Measurements from ENCODE around the gene UBE2V1.
"Not testable (repeated sequence)": the region's sequence is repeated elsewhere in the genome, so short reads cannot be mapped to it uniquely, and the experiment has no call there.

UBE2V1 gene

DNA sequence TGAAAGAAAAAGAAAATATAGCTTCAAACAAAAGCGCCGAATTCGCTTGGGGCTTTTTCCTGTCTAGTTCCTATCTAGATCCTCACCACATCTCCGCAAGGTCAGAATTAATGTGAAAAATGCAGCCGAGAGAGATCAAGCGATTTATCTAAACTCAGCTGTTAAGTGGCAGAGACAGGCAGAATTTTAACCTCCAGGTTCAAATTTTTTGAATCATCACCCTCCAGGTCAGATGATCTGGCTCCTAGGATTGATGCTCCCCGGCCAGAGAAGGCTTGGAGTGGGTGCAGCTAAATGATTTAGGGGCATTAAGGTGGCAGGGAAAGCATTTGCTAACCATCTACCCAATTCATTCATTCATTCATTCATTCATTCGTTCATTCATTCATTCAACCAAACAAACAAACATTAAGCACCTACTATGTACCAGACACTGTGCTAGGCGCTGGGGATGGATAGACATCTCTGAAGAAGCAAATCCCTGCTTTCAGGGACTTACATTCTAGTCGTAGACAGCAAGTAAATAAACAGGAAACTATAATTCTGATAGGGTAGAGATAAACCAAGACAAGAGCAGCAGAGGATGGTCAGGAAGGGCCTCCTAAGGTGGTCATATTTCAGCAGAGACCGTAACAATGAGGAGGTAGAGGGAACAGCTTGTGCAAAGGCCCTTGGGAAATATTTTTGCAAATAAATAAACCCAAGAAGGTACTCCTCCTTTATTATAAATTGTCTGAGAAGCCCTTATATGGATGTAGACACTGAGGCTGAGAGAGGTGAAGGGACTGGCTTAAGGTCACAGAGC lies 672 bp upstream of the UBE2V1 start:
- no peak for DNase-seq

DNA sequence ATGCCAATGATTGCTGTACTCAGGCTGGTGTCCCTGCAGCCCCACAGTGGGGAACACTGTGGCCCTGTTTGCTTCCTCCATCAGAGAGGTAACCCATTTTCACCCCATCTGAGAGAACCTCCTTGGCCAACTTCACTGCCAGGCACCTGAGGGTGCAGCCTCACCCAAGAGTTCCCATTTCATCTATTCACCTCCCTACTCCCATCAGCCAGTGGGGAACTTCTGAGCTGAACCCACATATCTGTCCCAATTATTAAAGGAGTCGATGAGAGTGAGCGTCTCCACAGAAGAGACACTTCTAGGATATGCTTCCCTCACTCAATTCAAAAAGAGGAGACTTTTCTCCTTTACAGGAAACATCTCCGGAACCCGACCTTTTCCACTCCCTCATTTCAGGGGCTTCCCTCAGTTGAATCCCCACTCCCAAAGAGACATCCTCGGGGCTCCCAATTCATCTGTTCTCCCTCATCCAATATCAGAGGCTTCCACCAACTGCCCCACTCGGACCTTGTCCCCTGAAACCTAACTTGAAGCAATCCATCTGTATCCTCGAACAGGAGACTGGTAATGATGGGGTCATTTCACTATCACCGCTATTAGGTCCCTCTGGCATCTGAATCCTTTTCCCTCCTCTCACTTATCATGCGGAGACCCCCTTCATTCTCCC lies 988 bp downstream of the UBE2V1 start:
- DNase-seq, result no peak

DNA sequence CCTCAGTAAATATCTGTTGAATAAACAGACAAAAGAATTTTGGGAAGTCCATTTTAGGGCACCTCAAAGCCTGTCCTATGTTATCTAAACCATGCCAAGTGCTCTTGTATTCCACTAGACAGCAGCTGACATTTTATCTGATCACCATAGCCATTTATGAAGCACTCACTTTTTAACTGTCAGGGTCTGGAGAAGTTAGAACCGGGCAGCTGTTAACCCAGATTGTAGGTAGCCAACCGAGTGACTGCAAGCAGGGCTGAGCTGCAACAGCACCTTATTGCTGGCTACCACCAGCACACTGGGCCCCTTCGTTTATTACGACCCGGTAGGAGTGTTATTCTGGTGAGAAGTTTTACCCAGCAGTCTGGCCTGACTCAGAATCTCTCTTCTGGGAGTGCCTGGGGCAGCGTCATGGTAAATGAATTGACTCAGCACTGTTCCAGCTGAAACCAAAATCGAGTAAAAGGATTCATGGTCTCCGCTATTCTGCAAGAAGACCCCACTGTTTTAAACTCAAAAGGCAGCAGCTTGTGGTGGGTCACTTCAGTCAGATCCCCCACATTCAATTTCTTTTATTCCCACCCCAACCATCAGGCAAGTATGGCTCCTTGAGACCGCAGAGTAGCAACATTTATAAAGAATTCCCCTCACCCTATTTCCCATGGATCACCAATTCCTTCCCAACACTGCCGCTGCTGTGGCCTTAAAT lies 1.7 kb downstream of the UBE2V1 start:
- DNase-seq, result peak; percentile 58

GRCh38 chr20:50110141-50111047 lies 2.6 kb downstream of the UBE2V1 start:
- no peak for DNase-seq

DNA sequence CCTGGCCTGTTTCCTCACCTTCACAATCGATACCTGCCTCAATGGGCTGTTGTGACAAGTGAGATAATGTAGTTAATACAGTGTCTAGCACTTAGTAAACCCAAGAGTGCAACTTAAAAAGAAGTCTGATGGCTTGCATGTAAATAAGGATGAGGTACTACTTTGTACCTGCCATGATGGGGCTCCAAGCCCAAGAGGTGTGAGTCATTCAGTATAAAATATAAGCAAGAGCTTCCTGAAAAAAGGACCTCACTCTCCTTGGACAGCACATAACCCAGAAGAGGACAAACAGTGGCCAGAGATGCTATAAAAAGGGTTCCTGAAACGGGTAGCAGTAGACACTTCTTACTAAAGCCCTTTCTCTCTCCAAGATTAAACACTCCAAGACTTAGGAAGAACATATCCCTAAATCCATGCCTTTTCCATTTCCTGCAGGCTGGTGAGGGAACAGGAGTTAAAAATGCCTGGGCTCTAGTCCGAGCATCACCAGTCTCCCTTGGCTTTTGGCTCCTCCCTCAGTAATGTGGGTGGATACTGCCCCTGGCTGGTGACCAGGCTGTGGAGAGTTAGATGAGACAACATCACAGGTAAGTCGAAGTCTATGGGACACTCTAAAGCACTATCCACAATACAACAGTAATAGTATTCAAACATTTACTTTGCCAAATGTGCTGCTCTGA lies 4.3 kb downstream of the UBE2V1 start:
- no peak for DNase-seq

- DNase-seq, result no peak
Measured at GRCh38 chr20:50107796-50108331, 5.1 kb downstream of the UBE2V1 start.

DNA sequence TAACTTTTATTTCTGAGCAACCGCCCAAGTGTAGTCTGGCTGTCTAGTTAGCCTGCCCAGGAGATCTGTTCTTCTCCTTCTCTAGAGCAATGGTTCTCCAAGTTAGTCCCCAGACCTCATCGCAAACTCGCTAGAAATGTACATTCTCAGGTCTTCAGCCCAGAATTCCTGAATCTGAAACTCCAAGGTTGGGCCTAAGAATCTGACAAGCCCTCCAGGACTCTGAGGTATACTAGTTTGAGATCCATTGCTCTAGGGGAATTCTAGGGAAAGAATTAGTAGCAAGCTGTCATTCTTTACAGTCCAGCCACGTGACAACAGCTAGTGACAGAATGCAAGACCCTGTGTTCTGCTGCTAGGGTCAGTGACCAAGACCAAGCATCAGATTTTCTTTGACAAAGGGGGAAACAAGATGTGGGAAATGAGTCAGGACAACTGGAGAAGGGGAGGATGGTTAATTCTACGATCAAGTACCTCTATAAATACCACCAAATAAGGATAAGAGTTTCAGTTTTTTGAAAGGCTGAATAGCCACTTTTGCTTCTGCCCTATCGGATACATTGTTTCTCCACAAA lies 5.8 kb downstream of the UBE2V1 start:
- DNase-seq, result no peak

DNA sequence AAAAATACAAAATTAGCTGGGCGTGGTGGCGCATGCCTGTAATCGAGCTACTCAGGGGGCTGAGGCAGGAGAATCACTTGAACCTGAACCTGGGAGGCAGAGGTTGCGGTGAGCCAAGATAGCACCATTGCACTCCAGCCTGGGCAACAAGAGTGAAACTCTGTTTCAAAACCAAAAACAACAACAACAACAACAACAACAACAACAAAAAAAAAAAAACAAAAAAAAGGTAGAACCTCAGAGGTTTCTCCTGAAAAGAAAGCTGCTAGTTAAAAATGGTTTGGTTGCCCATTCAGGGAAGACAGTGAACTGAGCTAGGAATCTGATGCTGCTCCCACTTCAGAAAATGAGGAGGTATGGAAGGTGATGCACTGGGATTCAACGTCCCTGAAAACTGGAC lies 6.3 kb downstream of the UBE2V1 start:
- DNase-seq, result not testable (repeated sequence)

GRCh38 chr20:50103464-50104107 lies 9.4 kb downstream of the UBE2V1 start:
- peak; percentile 75 for DNase-seq

- not testable (repeated sequence) for DNase-seq
Measured at GRCh38 chr20:50102551-50102950, 10.4 kb downstream of the UBE2V1 start.

DNA sequence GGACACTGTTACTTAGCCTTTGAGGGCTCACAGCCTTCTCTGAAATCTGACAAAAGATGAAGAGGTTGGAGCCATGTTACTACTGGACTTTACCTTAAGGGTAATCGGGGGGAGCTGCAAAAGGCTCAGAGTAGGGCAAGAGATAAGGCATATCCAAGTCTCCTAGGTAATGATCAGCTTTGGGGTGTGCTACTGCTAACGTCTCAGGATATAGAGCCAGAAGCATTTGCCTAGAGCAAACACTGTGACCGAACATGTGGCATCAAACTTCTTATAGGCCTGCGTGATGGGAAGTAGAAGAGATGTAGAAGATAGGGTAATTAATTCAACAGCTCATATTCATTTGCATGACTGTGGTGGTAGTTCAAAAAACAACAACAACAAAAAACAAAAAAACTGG lies 11.1 kb downstream of the UBE2V1 start:
- no peak for DNase-seq

- no peak for DNase-seq
Measured at GRCh38 chr20:50101281-50101680, 11.7 kb downstream of the UBE2V1 start.

DNA sequence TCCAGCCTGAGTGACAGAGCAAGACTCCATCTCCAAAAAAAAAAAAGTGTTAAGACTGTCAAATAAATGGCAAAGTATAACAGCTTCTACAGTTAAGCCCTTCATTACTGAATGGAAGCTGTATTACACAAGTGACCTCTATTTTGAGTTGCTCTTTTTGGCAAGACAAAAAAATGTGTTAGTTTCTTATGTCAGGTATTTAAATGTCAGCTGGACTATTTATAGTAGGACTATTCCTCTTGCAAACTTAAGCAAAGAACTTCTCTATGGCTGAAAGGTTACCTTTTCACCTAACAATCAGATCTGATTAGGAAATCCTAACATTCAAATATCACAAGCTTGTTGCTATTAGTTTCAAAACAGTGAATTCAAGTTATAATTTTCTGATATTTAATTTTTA lies 12.4 kb downstream of the UBE2V1 start:
- no peak for DNase-seq

GRCh38 chr20:50099565-50099991 lies 13.4 kb downstream of the UBE2V1 start:
- DNase-seq, result no peak

DNA sequence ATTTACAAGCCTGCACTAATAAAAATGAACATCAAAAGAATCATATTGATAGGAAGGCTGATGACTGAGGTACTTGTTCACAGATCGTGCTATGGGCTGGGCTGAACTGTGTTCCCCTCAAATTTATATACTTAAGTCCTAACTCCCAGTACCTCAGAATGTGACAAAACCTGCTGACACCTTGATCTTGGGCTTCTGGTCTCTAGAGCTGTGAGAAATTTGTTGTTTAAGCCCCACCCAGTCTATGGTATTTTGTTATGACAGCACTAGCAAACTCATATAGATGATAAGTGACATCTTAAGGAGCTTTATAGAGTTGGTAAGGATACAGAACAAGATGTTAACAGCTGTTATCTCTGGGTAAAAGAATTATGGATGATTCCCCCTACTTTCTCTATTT lies 13.8 kb downstream of the UBE2V1 start:
- no peak for DNase-seq

- no peak for DNase-seq
Measured at GRCh38 chr20:50098259-50098658, 14.7 kb downstream of the UBE2V1 start.

GRCh38 chr20:50097843-50098242 lies 15.1 kb downstream of the UBE2V1 start:
- DNase-seq, result no peak

DNA sequence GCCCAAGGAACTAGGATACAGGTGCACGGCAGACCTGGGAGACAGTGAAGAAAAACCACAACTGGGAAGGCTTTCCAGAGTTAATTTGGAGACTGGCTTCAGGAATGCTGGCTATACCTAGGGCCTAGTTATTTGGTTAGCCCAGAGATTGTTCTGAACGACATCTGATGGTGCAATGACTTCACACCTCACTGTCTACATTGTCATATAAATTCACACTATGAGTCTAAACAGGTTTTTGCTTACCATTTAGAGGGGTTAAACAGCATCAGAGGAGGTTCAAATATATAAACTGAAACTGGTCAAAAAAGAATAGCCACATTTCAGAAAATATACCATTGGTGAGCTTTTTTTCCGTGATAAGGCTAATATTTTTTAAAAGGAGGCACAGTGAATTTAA lies 16.7 kb downstream of the UBE2V1 start:
- no peak for DNase-seq

DNA sequence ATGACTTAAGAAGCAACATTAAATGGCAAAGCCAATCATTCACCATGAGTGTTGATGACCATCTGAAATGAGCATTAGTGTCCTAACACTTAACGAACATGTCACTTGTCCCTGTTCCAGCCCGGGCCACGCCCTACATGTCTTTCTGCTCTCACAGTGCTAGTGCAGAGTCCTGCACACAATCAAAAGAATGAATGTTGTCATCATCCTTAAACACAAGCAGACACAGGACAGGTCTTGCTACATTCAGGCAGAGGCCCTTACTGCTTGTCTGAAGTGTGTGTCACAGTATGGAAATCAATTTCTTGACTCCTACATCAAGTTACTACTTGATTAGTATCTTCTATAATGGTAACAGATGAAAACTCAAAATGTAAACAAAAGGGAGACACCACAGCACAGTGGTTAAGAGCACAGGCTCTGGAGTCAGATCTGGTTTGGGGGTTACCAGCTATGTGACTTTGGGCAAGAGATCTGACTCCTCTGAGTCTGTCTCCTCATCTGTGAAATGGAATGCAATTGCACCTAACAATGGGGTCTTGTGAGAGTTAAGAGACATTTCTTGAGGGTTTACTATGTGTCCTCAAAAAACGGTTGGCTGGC lies 17.4 kb downstream of the UBE2V1 start:
- DNase-seq, result no peak

- no peak for DNase-seq
Measured at GRCh38 chr20:50094522-50094921, 18.4 kb downstream of the UBE2V1 start.

- no peak for DNase-seq
Measured at GRCh38 chr20:50093240-50093639, 19.7 kb downstream of the UBE2V1 start.
